Measurements from ENCODE around the gene KCNJ14.

GRCh38 chr19:48487544-48487943, 32.2 kb downstream of the KCNJ14 start:
- no peak for TF ChIP-seq CTCF (IDR thresholded peaks at IDR 0.05)
- TF ChIP-seq POLR2A (IDR thresholded peaks at IDR 0.05): no peak
